ENCODE results near the gene TWSG1. TPM values are rescaled to one million over a fixed set of nuclear protein-coding genes. Genes with fewer than 3 reads are reported as not detected.

Gene TWSG1
- total RNA-seq, 1 donor from 2014 or later: 4.8 TPM

DNA sequence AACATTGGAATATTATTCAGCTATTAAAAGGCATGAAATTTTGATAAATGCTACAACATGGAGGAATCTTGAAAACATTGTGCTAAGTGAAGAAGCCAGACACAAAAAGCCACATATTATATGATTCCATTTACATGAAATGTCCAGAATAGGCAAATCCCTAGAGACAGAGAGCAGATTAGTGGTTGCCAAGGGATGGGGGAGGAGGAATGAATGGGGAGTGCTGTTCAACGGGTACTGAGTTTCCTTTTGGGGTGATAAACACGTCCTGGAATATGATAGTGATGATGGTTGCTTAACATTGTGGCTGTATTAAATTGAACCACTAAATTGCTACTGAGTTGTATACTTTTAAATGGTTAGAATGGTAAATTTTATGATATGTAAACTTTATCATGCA lies 8.9 kb upstream of the TWSG1 start:
- CTCF ChIA-PET: no interaction called here

DNA sequence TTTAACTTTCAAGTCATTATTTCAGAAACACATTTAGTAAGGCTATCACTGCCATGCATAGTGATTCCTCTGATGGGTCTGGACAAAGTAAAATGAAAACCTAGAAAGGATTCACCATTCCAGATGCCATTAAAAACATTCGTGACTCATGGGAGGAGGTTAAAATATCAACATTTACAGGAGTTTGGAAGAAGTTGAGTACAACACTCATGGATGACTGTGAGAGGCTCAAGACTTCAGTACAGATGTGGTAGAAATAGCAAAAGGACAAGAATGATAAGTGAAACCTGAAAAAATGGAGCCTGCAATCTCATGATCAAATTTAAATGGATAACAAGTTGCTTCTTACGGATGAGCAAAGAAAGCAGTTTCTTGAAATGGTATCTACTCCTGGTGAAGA lies 5.8 kb upstream of the TWSG1 start:
- intact Hi-C loops (cut with micrococcal nuclease): no loop called here
- H3K9me3 Mint-ChIP-seq: peaks cover 5% of the 10 kb centered on the region
- H3K4me3 Mint-ChIP-seq: no peak overlapping the region
- H3K27ac Mint-ChIP-seq: no peak overlapping the region
- no peaks in the 10 kb centered on the region for H3K36me3 Mint-ChIP-seq (ENCODE audit: low read depth)
- POLR2A ChIA-PET: no interaction called here
- TF ChIP-seq, protein P1, sequence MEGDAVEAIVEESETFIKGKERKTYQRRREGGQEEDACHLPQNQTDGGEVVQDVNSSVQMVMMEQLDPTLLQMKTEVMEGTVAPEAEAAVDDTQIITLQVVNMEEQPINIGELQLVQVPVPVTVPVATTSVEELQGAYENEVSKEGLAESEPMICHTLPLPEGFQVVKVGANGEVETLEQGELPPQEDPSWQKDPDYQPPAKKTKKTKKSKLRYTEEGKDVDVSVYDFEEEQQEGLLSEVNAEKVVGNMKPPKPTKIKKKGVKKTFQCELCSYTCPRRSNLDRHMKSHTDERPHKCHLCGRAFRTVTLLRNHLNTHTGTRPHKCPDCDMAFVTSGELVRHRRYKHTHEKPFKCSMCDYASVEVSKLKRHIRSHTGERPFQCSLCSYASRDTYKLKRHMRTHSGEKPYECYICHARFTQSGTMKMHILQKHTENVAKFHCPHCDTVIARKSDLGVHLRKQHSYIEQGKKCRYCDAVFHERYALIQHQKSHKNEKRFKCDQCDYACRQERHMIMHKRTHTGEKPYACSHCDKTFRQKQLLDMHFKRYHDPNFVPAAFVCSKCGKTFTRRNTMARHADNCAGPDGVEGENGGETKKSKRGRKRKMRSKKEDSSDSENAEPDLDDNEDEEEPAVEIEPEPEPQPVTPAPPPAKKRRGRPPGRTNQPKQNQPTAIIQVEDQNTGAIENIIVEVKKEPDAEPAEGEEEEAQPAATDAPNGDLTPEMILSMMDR (IDR thresholded peaks at IDR 0.05): no peak
- CTCF ChIA-PET: no interaction called here
- no peak for DNase-seq
- peaks cover 4% of the 10 kb centered on the region for H3K27me3 Mint-ChIP-seq
- ATAC-seq (ENCODE audit: low read depth): no peak
- H3K4me1 Mint-ChIP-seq: peaks cover under 1% of the 10 kb centered on the region

More for the DNA sequence above, 8.9 kb upstream of the TWSG1 start:
- Mint-ChIP-seq H3K4me3 (no peak overlapping the region), H3K4me1 (no peaks in the 10 kb centered on the region), H3K9me3 (peaks cover 5% of the 10 kb centered on the region), H3K27me3 (peaks cover 23% of the 10 kb centered on the region), H3K36me3 (ENCODE audit: low read depth) (no peaks in the 10 kb centered on the region), H3K27ac (no peak overlapping the region)
- DNase-seq: no peak
- intact Hi-C loops (cut with micrococcal nuclease): no loop called here
- POLR2A ChIA-PET: no interaction called here
- ATAC-seq (ENCODE audit: low read depth): no peak
- TF ChIP-seq, protein P1 (IDR thresholded peaks at IDR 0.05): no peak

DNA sequence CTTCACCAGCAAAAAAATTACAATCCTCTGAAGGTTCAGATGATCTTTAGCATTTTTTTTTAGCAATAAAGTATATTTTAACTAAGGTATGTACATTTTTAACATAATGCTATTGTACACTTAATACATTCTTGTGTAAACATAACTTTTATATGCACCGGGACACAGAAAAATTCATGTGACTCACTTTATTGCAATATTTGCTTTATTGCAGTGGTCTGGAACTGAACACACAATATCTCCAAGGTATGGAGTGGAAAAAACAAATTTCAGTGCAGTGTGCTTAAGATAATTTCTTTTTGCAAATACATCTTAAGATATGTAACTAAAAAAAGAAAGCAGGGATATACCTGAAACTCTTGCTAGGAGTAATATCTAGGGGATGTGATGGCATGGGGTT lies 5.1 kb upstream of the TWSG1 start:
- H3K27me3 Mint-ChIP-seq: peaks cover 3% of the 10 kb centered on the region
- TF ChIP-seq, protein P1 (IDR thresholded peaks at IDR 0.05): no peak
- ChIA-PET CTCF (no interaction called here), POLR2A (no interaction called here)
- no peaks in the 10 kb centered on the region for H3K36me3 Mint-ChIP-seq (ENCODE audit: low read depth)
- no peak overlapping the region for H3K27ac Mint-ChIP-seq
- intact Hi-C loops (cut with micrococcal nuclease): no loop called here
- no peak overlapping the region for H3K4me3 Mint-ChIP-seq
- no peak for ATAC-seq (ENCODE audit: low read depth)
- peaks cover 6% of the 10 kb centered on the region for H3K4me1 Mint-ChIP-seq
- peaks cover 5% of the 10 kb centered on the region for H3K9me3 Mint-ChIP-seq
- DNase-seq: no peak

DNA sequence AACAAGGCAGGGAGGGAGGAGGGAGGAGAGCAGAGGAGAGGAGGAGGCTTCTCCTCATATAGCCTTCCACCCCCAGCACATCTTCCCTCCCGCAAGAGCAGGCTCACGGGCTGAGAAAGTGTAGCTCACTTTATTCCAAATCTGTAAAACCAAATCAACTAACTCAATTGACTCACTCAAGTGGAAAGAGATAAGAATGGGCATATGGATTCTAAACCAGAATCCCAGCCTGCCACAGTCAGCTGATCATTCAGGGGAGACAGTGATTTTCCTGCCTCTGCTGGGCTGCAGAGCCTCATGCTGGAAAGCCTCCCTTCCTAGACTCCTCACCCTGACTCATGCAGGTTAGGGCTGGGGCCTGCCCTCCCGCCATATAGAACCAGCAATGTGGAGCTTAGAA lies 4.2 kb upstream of the TWSG1 start:
- Mint-ChIP-seq H3K36me3 (ENCODE audit: low read depth) (no peaks in the 10 kb centered on the region), H3K4me1 (peaks cover 9% of the 10 kb centered on the region), H3K9me3 (peaks cover 5% of the 10 kb centered on the region), H3K27ac (no peak overlapping the region), H3K4me3 (no peak overlapping the region), H3K27me3 (peaks cover 3% of the 10 kb centered on the region)
- POLR2A ChIA-PET: no interaction called here
- TF ChIP-seq, protein P1 (IDR thresholded peaks at IDR 0.05): no peak
- CTCF ChIA-PET: interaction anchor here (0.6 kb wide), 1 partner anchor 265 kb away, joined by 3 read pairs; no protein-coding TSS in a partner anchor
- DNase-seq: no peak
- intact Hi-C loops (cut with micrococcal nuclease): loop anchor here (5.0 to 10.0 kb wide), 2 partner anchors 377 to 1194 kb away; partner anchors contain the start of genes NAPG and RAB31
- no peak for ATAC-seq (ENCODE audit: low read depth)

DNA sequence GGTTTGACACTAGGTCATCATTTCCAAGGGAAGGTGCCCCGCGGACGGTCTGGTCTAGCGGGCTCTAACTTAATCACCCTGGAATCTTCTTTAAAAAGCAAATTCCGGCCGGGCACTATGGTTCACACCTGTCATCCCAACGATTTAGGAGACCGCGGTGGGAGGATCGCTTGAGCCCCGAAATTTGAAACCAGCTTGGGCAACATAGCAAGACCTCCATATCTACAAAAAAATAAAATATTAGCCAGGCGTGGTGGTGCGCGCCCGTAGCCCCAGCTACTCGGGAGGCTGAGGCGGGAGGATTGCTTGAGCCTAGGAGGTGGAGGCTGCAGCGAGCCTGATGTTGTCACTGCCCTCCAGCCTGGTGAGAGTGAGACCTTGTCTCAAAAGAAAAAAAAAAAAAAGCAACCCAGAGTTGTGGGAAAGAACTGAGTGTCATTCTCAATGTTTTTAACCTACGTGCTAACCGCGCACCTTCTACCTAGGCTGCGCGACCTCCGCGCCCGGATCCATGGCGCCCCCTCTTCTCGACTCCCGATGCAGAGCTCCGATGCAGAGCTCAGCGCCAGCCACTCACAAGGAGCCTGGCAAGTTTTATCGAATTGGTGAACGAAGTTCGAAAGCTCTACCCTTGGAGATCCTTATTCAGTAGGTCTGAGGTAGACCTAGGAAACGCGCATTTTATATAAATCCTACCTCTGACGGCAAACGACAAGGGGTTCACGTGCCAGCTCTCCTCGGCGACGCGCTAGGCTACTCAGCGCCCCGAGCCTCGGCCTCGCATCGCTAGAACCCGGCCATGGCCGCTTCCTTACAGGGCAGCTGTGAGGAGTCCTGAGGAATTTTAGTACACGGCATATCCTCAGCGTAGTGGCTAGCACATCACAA lies 888 bp upstream of the TWSG1 start:
- Mint-ChIP-seq H3K27me3 (no peaks in the 10 kb centered on the region), H3K36me3 (ENCODE audit: low read depth) (no peaks in the 10 kb centered on the region), H3K4me3 (peak overlapping the region; percentile 89), H3K27ac (peak overlapping the region; percentile 60), H3K9me3 (peaks cover 2% of the 10 kb centered on the region), H3K4me1 (peaks cover 20% of the 10 kb centered on the region)
- ChIA-PET CTCF (interaction anchor here (1.0 kb wide), 1 partner anchor 261 kb away, joined by 5 read pairs; no protein-coding TSS in a partner anchor), POLR2A (interaction anchor here (0.6 to 1.6 kb wide), 12 partner anchors 40 to 652 kb away, joined by 3 to 7 read pairs (median 5); partner anchors contain the start of genes ANKRD12, RALBP1 and VAPA)
- DNase-seq (no peak), ATAC-seq (ENCODE audit: low read depth) (peak; percentile 11)
- intact Hi-C loops (cut with micrococcal nuclease): loop anchor here (1.0 to 10.0 kb wide), 10 partner anchors 71 to 1191 kb away; partner anchors contain the start of genes ANKRD12, NAPG, NDUFV2 and RAB12
- TF ChIP-seq, protein P1 (IDR thresholded peaks at IDR 0.05): no peak

All from activated B cell treated with CpG ODN at 0.5 μM for 24 hours (primary cell).